HepG2 (cell line): ENCODE measurements around the gene SLC23A3. TPM values are rescaled to one million over a fixed set of nuclear protein-coding genes. Genes with fewer than 3 reads are reported as not detected.
A peak's percentile ranks its signal among the peaks of the same experiment; 100 is the strongest.

Experiments used
- BRD4 ChIP-seq: sonication (generic); formaldehyde crosslinking; IDR thresholded peaks from 2 replicates; pipeline ENCODE4 v1.4.0; 2020; ENCODE audit warnings: missing genetic modification reagents
- CREB1 ChIP-seq, 2 experiments: fragments of 450-650 bp in 1 of 2; IDR thresholded peaks; 2 replicates each; pipeline ENCODE4 v1.6.1; 2016 to 2017; ENCODE audit warnings: control low read depth in 1 of 2, mild to moderate bottlenecking in 1 of 2, missing compliant biosample characterization in 1 of 2, missing genetic modification characterization in 1 of 2
- DR1 ChIP-seq: sonication (generic); formaldehyde crosslinking; IDR thresholded peaks from 2 replicates; pipeline ENCODE4 v1.8.0; 2021; ENCODE audit warnings: mild to moderate bottlenecking, missing genetic modification reagents, inconsistent platforms
- ELF4 ChIP-seq: sonication (generic); formaldehyde crosslinking; IDR thresholded peaks from 2 replicates; pipeline ENCODE4 v1.5.0; 2020; ENCODE audit warnings: missing genetic modification reagents, mild to moderate bottlenecking, moderate library complexity, borderline replicate concordance
- FOSL2 ChIP-seq: sonication (generic); formaldehyde crosslinking; IDR thresholded peaks from 2 replicates; pipeline ENCODE4 v1.4.0; 2020; ENCODE audit warnings: missing genetic modification reagents
- KAT8 ChIP-seq: IDR thresholded peaks from 2 replicates; pipeline ENCODE4 v1.6.1; 2016; ENCODE audit warnings: missing genetic modification reagents, missing compliant biosample characterization
- KDM2A ChIP-seq: sonication (generic); formaldehyde crosslinking; IDR thresholded peaks from 2 replicates; pipeline ENCODE4 v1.4.0; 2020; ENCODE audit warnings: low read depth, missing genetic modification reagents, borderline replicate concordance
- KLF11 ChIP-seq: IDR thresholded peaks from 2 replicates; pipeline ENCODE4 v1.6.1; 2016; ENCODE audit warnings: missing compliant biosample characterization
- KLF15 ChIP-seq: sonication (generic); formaldehyde crosslinking; IDR thresholded peaks from 2 replicates; pipeline ENCODE4 v1.8.1; 2023; ENCODE audit warnings: borderline replicate concordance, mild to moderate bottlenecking, inconsistent platforms, missing genetic modification reagents, mixed read lengths
- MAFK ChIP-seq, 2 experiments: IDR thresholded peaks in 1 of 2; conservative IDR thresholded peaks in 1 of 2; 2 replicates each; pipeline ENCODE4 v1.6.1; 2011; ENCODE audit warnings: improper control_type of control experiment in 2 of 2, low read length in 2 of 2
- MED13 ChIP-seq: sonication (generic); formaldehyde crosslinking; IDR thresholded peaks from 2 replicates; pipeline ENCODE4 v1.5.0; 2020; ENCODE audit warnings: missing genetic modification reagents
- MIER2 ChIP-seq: IDR thresholded peaks from 2 replicates; pipeline ENCODE4 v1.6.1; 2016; ENCODE audit warnings: missing biosample characterization, missing genetic modification reagents
- NONO ChIP-seq, 2 experiments: fragments of 450-650 bp in 1 of 2; sonication (generic) in 1 of 2; formaldehyde crosslinking in 1 of 2; IDR thresholded peaks in 1 of 2; conservative IDR thresholded peaks in 1 of 2; 2 replicates each; pipeline versions ENCODE4 v1.6.1 to v1.8.0; 2017 to 2022; ENCODE audit warnings: mild to moderate bottlenecking in 1 of 2, missing genetic modification reagents in 1 of 2, moderate library complexity in 1 of 2
- RAD51 ChIP-seq: fragments of 450-650 bp; IDR thresholded peaks from 2 replicates; pipeline ENCODE4 v1.6.1; 2016; ENCODE audit warnings: borderline replicate concordance
- REXO4 ChIP-seq: sonication (generic); formaldehyde crosslinking; IDR thresholded peaks from 2 replicates; pipeline ENCODE4 v1.8.0; 2022; ENCODE audit warnings: missing genetic modification reagents, mild to moderate bottlenecking, borderline replicate concordance
- RXRB ChIP-seq: IDR thresholded peaks from 2 replicates; pipeline ENCODE4 v1.6.1; 2016; ENCODE audit warnings: borderline replicate concordance, missing genetic modification reagents, missing compliant biosample characterization
- YY1 ChIP-seq: IDR thresholded peaks from 2 replicates; pipeline ENCODE4 v1.6.1; 2011; ENCODE audit warnings: low read length, low read depth, moderate library complexity, mild to moderate bottlenecking; ENCODE audit not compliant: insufficient read depth, insufficient replicate concordance
- ZFP82 ChIP-seq: sonication (generic); formaldehyde crosslinking; IDR thresholded peaks from 2 replicates; pipeline ENCODE4 v1.5.1; 2020; ENCODE audit warnings: mild to moderate bottlenecking, missing genetic modification reagents, borderline replicate concordance
- ZNF17 ChIP-seq: sonication (generic); formaldehyde crosslinking; IDR thresholded peaks from 2 replicates; pipeline ENCODE4 v1.5.0; 2020; ENCODE audit warnings: mild to moderate bottlenecking, missing genetic modification reagents
- ZNF335 ChIP-seq: sonication (generic); formaldehyde crosslinking; IDR thresholded peaks from 2 replicates; pipeline ENCODE4 v1.4.0; 2020; ENCODE audit warnings: missing genetic modification reagents
- ZNF337 ChIP-seq: sonication (generic); formaldehyde crosslinking; IDR thresholded peaks from 2 replicates; pipeline ENCODE4 v1.5.1; 2020; ENCODE audit warnings: missing genetic modification reagents, low read depth, mild to moderate bottlenecking, borderline replicate concordance
- ZNF510 ChIP-seq: sonication (generic); formaldehyde crosslinking; IDR thresholded peaks from 2 replicates; pipeline ENCODE4 v1.4.0; 2020; ENCODE audit warnings: low read depth, mild to moderate bottlenecking, missing genetic modification reagents
- ZNF780A ChIP-seq: sonication (generic); formaldehyde crosslinking; IDR thresholded peaks from 2 replicates; pipeline ENCODE4 v1.8.0; 2022; ENCODE audit warnings: mild to moderate bottlenecking, missing genetic modification reagents, moderate library complexity
- ZNF891 ChIP-seq: sonication (generic); formaldehyde crosslinking; IDR thresholded peaks from 2 replicates; pipeline ENCODE4 v1.5.0; 2020; ENCODE audit warnings: mild to moderate bottlenecking, missing genetic modification reagents
- polyA plus RNA-seq, 8 experiments: library from polyadenylated mRNA; depleted of rRNA in 3 of 8; stranded (reverse) in 7 of 8; unstranded in 1 of 8; fragments of >200 nt; fragmentation: Illumina TruSeq in 4 of 8; extraction: Trizol in 4 of 8; gene quantifications; 2 replicates each; pipeline versions ENCODE4 v1.2.1 to v1.2.3, GENCODE V29; 2011 to 2016; ENCODE audit warnings: low read depth in 4 of 8, missing spikeins in 1 of 8, mixed read lengths in 1 of 8; ENCODE audit not compliant: insufficient read depth in 1 of 8
- total RNA-seq, 5 experiments: library from RNA; depleted of rRNA; stranded (reverse); fragments of >200 nt; fragmentation: Illumina TruSeq; extraction: Trizol; gene quantifications; 2 replicates each; pipeline ENCODE4 v1.2.3, GENCODE V29; 2016; ENCODE audit warnings: low read depth in 1 of 5
- TF ChIP-seq, protein P1 (sequence below): sonication (generic); formaldehyde crosslinking; IDR thresholded peaks from 2 replicates; pipeline ENCODE4 v1.4.0; 2020; ENCODE audit warnings: mild to moderate bottlenecking, missing genetic modification reagents
- TF ChIP-seq, protein P2 (sequence below): sonication (generic); formaldehyde crosslinking; conservative IDR thresholded peaks from 2 replicates; pipeline ENCODE4 v1.8.0; 2022; ENCODE audit warnings: low read depth, missing genetic modification reagents

Gene SLC23A3
- total and polyA plus RNA-seq, 2 of the 13 experiments (the other 11 are each of a cell fraction or from before 2014, with no cell fraction given) = 0.38 to 0.78 TPM

DNA sequence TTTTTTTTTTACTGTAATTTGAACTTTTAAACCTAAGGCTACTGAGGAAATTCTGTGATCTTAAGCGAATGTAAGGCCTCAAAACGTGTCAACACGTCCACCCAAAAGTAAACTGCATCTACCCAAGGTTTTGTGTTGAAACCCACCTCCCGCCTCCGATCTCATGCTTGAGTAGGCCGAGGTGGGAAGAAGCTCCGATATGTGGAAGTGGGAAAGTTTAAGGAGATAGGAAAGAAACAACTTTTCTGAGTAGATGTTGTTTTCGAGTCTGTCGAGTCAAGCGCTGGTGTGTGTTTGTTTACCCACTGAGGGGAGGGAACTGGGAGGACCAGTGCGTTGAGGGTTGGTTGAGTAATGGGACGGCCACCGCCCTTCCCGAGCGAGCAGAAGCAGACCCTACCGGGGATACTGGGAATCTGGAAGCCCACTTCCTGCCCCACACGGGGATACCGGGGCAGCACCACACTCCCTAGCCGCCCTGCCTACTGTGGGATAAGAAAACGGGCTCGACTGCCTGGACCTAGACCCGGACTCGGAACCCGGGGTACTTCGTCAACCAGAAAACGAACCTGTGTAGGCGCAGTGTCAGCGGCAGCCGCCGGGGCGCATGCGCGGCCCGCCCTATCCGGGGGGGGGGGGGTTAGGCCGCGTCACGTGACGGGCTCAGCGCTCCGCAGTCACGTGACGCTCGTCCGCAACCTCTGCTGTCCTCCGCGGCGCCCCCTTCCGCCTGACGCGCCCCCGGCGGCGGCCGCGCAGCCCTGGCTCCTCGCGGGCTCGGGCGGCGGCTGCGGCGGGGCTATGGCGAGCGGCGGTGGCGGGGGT lies 7.9 kb upstream of the SLC23A3 start, which contains the start of gene RETREG2 (continued):
- no peak for TF ChIP-seq ELF4 (CRISPR knock-in tag)
- no peak; the same call in 1 of the 2 replicates for TF ChIP-seq KLF15 (CRISPR knock-in tag)
- TF ChIP-seq ZFP82 (CRISPR knock-in tag) = no peak
- TF ChIP-seq BRD4 = no peak; the same call in 1 of the 2 replicates
- TF ChIP-seq MIER2 (CRISPR knock-in tag) = peak; percentile 40; the same call in 1 of the 2 replicates
- peak; percentile 99 for TF ChIP-seq RAD51
- no peak; the same call in 1 of the 2 replicates for TF ChIP-seq ZNF780A (CRISPR knock-in tag)
- TF ChIP-seq, protein P1, sequence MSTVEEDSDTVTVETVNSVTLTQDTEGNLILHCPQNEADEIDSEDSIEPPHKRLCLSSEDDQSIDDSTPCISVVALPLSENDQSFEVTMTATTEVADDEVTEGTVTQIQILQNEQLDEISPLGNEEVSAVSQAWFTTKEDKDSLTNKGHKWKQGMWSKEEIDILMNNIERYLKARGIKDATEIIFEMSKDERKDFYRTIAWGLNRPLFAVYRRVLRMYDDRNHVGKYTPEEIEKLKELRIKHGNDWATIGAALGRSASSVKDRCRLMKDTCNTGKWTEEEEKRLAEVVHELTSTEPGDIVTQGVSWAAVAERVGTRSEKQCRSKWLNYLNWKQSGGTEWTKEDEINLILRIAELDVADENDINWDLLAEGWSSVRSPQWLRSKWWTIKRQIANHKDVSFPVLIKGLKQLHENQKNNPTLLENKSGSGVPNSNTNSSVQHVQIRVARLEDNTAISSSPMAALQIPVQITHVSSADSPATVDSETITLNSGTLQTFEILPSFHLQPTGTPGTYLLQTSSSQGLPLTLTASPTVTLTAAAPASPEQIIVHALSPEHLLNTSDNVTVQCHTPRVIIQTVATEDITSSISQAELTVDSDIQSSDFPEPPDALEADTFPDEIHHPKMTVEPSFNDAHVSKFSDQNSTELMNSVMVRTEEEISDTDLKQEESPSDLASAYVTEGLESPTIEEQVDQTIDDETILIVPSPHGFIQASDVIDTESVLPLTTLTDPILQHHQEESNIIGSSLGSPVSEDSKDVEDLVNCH (CRISPR knock-in tag) = peak; percentile 88
- TF ChIP-seq MED13 (CRISPR knock-in tag) = 0 out of 2 replicates have a peak, but pooled peaks have one; percentile 39
- TF ChIP-seq DR1 (CRISPR knock-in tag) = peak; percentile 81
- peak; percentile 37; the same call in 1 of the 2 replicates for TF ChIP-seq KDM2A (CRISPR knock-in tag)
- TF ChIP-seq YY1 = peak; percentile 68
- 0 out of 2 replicates have a peak, but pooled peaks have one; percentile 47 for TF ChIP-seq REXO4 (CRISPR knock-in tag)
- TF ChIP-seq ZNF510 = peak; percentile 90; the same call in 1 of the 2 replicates
- TF ChIP-seq RXRB (CRISPR knock-in tag) = peak; percentile 47; the same call in 1 of the 2 replicates
- TF ChIP-seq FOSL2 (CRISPR knock-in tag) = peak; percentile 90
- TF ChIP-seq, protein P2, sequence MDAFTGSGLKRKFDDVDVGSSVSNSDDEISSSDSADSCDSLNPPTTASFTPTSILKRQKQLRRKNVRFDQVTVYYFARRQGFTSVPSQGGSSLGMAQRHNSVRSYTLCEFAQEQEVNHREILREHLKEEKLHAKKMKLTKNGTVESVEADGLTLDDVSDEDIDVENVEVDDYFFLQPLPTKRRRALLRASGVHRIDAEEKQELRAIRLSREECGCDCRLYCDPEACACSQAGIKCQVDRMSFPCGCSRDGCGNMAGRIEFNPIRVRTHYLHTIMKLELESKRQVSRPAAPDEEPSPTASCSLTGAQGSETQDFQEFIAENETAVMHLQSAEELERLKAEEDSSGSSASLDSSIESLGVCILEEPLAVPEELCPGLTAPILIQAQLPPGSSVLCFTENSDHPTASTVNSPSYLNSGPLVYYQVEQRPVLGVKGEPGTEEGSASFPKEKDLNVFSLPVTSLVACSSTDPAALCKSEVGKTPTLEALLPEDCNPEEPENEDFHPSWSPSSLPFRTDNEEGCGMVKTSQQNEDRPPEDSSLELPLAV = no peak
- TF ChIP-seq NONO (IDR thresholded peaks at IDR 0.05) = no peak
- TF ChIP-seq NONO (CRISPR knock-in tag; conservative IDR thresholded peaks at IDR 0.05) = peak; percentile 63
- no peak for TF ChIP-seq ZNF337 (CRISPR knock-in tag)
- peak; percentile 89 for TF ChIP-seq CREB1 (IDR thresholded peaks at IDR 0.05)
- TF ChIP-seq CREB1 (CRISPR knock-in tag; IDR thresholded peaks at IDR 0.05) = no peak
- TF ChIP-seq MAFK (conservative IDR thresholded peaks at IDR 0.05 in 1 of 2, IDR thresholded peaks at IDR 0.05 in 1 of 2; ENCODE audit: low read length in 2 of 2) = peak in 1 of 2 experiments; percentile 19; a peak in 1 of 4 replicates
- TF ChIP-seq KLF11 (CRISPR knock-in tag) = no peak
- no peak for TF ChIP-seq ZNF335 (CRISPR knock-in tag)
- peak; percentile 77; the same call in 1 of the 2 replicates for TF ChIP-seq ZNF891 (CRISPR knock-in tag)
- no peak for TF ChIP-seq ZNF17
- peak; percentile 83; the same call in 1 of the 2 replicates for TF ChIP-seq KAT8 (CRISPR knock-in tag)
